HG02943 (cell line): Measurements from ENCODE around the gene KCNQ1OT1.

Source experiments
- ATAC-seq: cut with Tn5 transposase; IDR thresholded peaks from one replicate; pipeline ENCODE4 v1.9.1; 2021; ENCODE audit warnings: mild to moderate bottlenecking, low read depth, moderate library complexity; ENCODE audit not compliant: unreplicated experiment

Gene KCNQ1OT1

GRCh38 chr11:2625183-2625582, 74.6 kb downstream of the KCNQ1OT1 start:
- no peak for ATAC-seq

GRCh38 chr11:2621894-2622293, 77.9 kb downstream of the KCNQ1OT1 start:
- no peak for ATAC-seq

GRCh38 chr11:2612884-2613571, 86.8 kb downstream of the KCNQ1OT1 start:
- no peak for ATAC-seq

GRCh38 chr11:2609345-2609744, 90.4 kb downstream of the KCNQ1OT1 start:
- ATAC-seq: no peak

GRCh38 chr11:2599561-2600189, 100.1 kb downstream of the KCNQ1OT1 start:
- ATAC-seq: no peak

- no peak for ATAC-seq
These were observed 104.6 kb downstream of the KCNQ1OT1 start for GRCh38 chr11:2595204-2595603.

GRCh38 chr11:2594267-2594666, 105.5 kb downstream of the KCNQ1OT1 start:
- ATAC-seq: no peak

GRCh38 chr11:2593393-2593950, 106.3 kb downstream of the KCNQ1OT1 start:
- no peak for ATAC-seq

- no peak for ATAC-seq
These were observed 107.0 kb downstream of the KCNQ1OT1 start for GRCh38 chr11:2592559-2593392.

- no peak for ATAC-seq
These were observed 108.0 kb downstream of the KCNQ1OT1 start for GRCh38 chr11:2591805-2592204.

- ATAC-seq: no peak
These were observed 108.6 kb downstream of the KCNQ1OT1 start for GRCh38 chr11:2590965-2591754.

GRCh38 chr11:2590131-2590964, 109.4 kb downstream of the KCNQ1OT1 start:
- no peak for ATAC-seq

GRCh38 chr11:2589538-2589934, 110.3 kb downstream of the KCNQ1OT1 start:
- no peak for ATAC-seq

GRCh38 chr11:2588809-2589537, 110.8 kb downstream of the KCNQ1OT1 start:
- no peak for ATAC-seq

- no peak for ATAC-seq
These were observed 111.6 kb downstream of the KCNQ1OT1 start for GRCh38 chr11:2587976-2588748.

GRCh38 chr11:2587132-2587930, 112.5 kb downstream of the KCNQ1OT1 start:
- ATAC-seq: no peak

GRCh38 chr11:2586793-2587131, 113.0 kb downstream of the KCNQ1OT1 start:
- no peak for ATAC-seq
